Stimulated activated CD4-positive, alpha-beta T cell treated with anti-CD3 and anti-CD28 coated beads, Interleukin-1b, Interleukin-23, amount 100 ng/mL, for 4 hours (primary cell): ENCODE results near the gene PDCD5.

Source experiments
- DNase-seq, 2 donors: peaks; one replicate each; pipeline ENCODE4 v3.0.0-alpha.2; 2020; ENCODE audit warnings: low read depth in 2 of 2

PDCD5 gene

GRCh38 chr19:32631381-32631780 is 50.4 kb downstream of the PDCD5 start:
- DNase-seq: no peak
